Mesenteric fat pad (tissue), 1 donor: ENCODE results near the gene SDR39U1. TPM values are rescaled to one million over a fixed set of nuclear protein-coding genes. Genes with fewer than 3 reads are reported as not detected.
"Not testable (repeated sequence)": the region's sequence is repeated elsewhere in the genome, so short reads cannot be mapped to it uniquely, and the experiment has no call there.

ENCODE experiments used
- DNase-seq: peaks from one replicate; pipeline ENCODE4 v3.0.0-alpha.2; 2020; ENCODE audit warnings: low spot score
- long read RNA-seq: library from polyadenylated mRNA; unstranded; transcript quantifications from one replicate; pipeline ENCODE4 v2.0.0, GENCODE V29; 2020
- total RNA-seq: library from RNA; stranded (reverse); fragmentation: NEBNext Ultra II Directional; extraction: Animal tissue kit (Norgen Biotek cat#: 25700); gene quantifications from one replicate; pipeline ENCODE4 v1.2.1, GENCODE V29; 2021
- donor health status: DM: yes; HTN: yes; CAD: no.

Gene SDR39U1, protein sequence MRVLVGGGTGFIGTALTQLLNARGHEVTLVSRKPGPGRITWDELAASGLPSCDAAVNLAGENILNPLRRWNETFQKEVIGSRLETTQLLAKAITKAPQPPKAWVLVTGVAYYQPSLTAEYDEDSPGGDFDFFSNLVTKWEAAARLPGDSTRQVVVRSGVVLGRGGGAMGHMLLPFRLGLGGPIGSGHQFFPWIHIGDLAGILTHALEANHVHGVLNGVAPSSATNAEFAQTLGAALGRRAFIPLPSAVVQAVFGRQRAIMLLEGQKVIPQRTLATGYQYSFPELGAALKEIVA
- 50.1 TPM for total RNA-seq
- long read RNA-seq, transcript SDR39U1-203 (5 exons, 1,507 nt), result minor isoform, 23 of 155 reads
- long read RNA-seq, transcript SDR39U1-209 (4 exons, 1,203 nt), result major isoform, 48 of 155 reads
- long read RNA-seq, transcript SDR39U1-201 (6 exons, 1,233 nt), result minor isoform, 27 of 155 reads
- long read RNA-seq, transcript SDR39U1-218 (3 exons, 1,960 nt), result minor isoform, 9 of 155 reads
- long read RNA-seq, partial matches to known transcripts, result 13 of 155 reads
- long read RNA-seq, other reads (novel, unspliced or antisense), result 19 of 155 reads

DNA sequence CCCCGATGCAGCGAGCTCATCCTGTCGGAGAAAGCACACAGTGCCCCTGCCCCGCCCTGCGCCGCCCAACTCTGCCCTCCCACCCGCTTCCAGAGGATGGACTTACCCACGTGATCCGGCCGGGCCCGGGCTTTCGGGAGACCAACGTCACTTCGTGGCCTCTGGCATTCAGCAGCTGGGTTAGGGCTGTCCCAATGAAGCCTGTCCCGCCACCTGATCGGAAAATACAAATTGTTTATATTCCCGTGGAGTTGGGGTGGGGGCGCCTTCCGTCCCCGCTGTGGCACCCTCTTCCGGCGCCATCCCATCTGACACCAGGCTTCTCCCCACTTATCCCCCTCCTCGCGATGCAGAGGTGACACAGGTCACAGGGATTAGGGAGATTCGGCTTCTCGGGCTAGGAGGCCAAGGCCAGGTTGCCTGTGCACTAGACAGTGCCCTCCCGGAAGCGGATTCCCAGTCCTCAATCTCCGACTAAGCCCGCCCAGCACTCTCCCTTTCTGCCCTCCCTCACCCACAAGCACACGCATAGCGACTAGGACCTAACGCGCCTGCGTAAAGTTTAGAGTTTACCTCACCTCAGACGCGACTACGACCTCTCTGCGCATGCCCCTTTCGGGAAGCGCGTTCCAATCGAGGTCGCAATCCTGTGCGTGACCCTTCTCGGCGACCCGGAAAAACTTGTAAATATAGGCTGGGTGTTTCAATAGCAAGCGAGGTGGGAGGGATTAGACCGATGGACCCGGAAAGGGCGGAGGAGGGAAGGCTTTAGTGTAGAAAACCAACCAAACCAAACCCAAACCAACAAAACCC lies at the start of gene SDR39U1:
Gene SDR39U1 (minus strand): TSS at position 537 of the 813 bp plus-strand sequence. CDS start 7 bp downstream, at position 530.
- DNase-seq, result peak; percentile 98

DNA sequence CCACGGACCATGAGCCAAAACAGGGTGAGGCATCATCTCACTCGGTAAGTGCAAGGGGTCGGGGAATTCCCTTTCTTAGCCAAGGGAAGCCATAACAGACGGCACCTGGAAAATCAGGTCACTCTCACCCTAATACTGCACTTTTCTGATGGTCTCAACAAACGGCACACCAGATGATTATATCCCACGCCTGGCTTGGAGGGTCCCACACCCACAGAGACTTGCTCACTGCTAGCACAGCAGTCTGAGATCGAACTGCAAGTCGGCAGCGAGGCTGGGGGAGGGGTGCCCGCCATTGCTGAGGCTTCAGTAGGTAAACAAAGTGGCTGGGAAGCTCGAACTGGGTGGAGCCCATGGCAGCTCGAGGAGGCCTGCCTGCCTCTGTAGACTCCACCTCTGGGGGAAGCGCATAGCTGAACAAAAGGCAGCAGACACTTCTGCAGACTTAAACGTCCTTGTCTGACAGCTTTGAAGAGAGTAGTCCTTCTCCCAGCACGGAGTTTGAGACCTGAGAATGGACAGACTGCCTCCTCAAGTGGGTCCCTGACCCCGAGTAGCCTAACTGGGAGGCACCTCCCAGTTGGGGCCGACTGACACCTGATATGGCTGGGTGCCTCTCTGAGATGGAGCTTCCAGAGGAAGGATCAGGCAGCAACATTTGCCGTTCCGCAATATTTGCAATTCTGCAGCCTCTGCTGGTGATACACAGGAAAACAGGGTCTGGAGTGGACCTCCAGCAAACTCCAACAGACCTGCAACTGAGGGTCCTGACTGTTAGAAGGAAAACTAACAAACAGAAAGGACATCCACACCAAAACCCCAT lies 49.2 kb upstream of the SDR39U1 start:
- DNase-seq, result not testable (repeated sequence)

DNA sequence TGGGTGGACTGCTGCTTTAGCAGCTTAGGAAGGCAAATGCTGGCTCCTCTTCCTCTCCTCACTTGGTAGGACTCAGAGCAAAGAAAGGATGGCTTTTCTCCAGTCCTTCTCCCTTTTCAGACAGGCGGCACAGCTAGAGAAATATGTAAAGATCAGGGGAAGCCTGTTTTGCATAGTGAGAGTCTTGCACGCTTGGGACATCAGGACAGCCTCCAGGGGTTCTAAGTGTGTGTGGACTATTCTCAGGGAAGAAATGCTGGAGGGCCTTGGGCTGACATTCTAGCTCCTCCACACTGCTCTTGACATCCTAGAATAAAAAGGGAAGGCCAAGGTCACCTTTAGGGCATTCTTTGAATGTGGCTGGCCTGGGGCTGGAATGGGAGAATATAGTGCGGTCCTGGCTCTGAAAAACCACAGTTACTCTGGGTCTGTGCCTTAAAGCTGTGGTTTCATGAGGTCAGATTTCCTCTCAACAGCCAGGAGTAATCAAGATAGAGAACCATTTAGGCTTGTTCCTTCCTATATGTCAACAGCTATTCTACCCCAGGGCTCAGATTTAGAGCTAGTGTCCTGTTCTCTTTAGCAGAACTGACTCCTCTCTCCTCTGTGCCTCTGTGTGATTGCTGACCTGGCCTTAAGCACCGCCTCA lies 41.2 kb upstream of the SDR39U1 start:
- no peak for DNase-seq

DNA sequence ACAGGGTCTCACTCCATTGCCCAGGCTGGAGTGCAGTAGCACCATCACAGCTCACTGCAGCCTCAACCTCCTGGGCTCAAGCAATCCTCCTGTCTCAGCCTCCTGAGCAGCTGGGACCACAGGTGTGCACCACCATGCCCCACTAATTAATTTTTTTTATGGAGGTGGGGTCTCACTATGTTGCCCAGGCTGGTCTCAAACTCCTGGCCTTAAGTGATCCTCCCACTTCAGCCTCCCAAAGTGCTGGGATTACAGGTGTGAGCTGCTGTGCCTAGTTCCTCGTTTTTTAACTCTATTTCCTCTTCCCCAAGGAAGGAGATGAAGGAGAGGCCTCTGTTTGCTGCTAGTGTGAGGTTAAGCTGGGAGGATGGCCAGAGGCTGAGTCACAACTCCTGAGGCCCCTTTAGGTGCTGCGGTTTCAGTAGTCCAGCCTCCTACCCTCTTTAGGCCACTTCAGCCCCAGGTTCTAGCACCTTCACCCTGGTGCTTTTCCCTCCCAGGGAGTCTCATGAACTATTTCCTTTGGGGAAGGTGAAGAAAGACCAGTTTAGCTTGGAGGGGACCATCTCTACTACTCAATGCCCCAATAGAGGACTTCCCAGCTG lies 40.2 kb upstream of the SDR39U1 start:
- not testable (repeated sequence) for DNase-seq

DNA sequence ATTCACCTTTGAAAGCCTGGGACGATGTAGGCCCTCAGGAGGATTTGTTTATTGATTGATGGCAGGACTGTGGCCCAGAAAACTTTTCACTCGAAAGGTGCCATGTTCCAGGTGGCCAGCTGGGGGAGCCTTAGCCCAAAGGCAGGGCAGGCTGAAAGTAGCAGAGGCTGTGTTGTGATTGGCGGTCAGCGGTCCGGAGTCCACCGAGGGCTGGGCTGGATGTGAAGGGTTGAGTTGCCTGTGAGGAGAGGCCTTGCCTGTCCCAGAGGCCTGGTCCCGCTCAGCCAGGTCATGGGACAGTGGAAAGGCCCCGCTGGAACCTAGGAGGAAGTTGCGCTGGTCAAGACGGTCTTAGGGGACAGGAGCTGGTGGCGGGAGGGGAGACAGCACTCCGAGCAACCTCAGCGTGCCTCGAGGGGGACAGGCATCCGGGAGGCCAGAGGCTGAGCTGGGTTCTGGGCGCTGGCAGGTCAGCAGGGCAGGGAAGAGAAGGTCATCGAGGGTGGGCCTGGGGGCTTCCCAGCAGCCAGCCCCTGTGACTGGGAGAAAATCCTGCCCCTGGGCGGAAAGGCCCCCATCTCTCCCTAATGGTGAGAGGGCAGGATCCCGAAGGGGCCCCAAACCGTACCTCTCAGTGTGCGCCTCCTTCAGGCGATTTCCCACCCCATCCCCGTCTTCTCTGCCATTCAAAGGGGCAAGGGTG lies 39.2 kb upstream of the SDR39U1 start:
- DNase-seq, result no peak

DNA sequence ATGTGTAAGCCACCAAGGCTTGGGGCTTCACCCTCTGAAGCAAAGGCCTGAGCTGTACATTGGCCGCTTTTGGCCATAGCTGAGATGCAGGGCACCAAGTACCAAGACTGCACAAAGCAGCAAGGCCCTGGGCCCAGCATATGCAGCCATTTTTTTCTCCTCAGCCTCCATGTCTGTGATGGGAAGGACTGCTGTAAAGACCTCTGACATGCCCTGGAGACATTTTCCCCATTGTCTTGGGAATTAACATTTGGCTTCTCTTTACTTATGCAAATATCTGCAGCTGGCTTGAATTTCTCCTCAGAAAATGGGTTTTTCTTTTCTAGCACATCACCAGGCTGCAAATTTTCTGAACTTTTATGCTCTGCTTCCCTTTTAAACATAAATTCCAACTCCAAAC lies 37.4 kb upstream of the SDR39U1 start:
- not testable (repeated sequence) for DNase-seq

DNA sequence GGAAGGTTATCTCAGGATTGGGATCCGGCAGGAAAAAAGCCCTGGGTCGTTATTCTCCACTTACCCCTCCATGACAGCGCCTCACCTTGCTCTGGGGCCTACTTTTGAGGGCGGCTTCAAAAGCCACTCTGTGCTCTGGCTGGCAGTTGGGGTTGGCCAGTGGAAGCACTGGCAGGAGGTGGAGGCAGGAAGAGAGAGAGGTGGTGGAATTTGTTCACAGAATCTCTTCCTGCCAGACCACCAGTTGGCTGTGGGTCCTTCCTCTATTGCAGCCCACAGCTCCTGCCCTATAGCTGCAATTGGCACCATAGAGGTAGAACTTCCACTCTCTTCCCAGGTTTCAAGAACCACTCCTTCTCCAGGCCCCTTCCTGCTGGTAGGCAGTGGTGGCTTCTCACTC lies 32.7 kb upstream of the SDR39U1 start:
- no peak for DNase-seq

DNA sequence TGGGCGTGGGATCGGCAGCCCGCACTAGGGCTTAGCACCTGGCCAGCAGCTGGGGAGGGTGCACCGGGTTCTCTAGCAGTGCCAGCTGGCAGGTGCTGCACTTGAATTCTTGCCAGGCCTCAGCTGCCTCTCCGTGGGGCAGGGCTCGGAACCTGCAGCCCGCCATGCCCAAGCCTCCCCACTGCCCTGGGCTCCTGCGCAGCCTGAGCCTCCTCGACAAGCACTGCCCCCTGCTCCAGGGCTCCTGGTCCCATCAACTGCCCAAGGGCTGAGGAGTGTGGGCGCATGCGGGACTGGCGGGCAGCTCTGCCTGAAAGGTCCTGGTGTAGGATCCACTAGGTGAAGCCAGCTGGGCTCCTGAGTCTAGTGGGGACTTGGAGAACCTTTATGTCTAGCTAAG lies 30.6 kb upstream of the SDR39U1 start:
- no peak for DNase-seq

DNA sequence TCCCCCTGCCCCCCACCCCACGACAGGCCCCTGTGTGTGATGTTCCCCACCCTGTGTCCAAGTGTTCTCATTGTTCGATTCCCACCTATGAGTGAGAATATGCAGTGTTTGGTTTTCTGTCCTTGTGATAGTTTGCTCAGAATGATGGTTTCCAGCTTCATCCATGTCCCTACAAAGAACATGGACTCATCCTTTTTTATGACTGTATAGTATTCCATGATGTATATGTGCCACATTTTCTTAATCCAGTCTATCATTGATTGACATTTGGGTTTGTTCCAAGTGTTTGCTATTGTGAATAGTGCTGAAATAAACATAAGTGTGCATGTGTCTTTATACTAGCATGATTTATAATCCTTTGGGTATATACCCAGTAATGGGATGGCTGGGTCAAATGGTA lies 27.9 kb upstream of the SDR39U1 start:
- DNase-seq, result not testable (repeated sequence)

DNA sequence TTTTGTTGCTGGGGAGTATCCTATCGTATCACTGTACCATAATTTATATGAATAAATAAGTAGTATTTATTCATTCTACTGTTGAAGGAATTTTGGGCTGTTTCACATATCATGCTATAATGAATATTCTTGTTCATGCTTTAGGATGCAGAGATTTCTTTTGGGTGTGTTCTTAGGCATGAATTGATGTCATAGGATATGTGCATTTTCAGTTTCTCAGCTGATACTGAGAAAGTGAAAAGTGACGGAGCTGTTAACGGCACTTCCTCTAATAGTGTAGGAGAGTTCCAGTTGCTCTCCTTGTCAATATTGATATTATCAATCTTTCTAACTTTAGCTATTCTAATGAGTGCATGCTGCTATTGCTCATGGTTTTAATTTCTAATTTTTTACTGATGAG lies 23.2 kb upstream of the SDR39U1 start:
- no peak for DNase-seq

DNA sequence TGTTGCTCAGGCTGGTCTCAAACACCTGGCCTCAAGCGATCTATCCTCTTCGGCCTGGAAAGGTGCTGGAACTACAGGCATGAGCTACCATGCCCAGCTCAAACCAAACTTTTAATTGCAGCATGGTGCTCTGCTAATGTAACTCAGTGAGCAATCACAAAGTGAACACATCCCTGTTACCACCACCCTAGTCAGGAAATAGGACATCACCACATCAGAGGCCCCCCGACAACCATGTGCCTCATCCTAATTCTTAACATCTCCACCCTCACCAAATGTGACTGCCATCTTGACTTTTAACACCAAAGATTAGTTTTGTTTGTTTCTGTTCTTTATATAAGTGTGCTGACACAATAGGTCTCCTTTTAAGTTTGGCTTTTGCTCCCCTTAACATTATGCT lies 22.8 kb upstream of the SDR39U1 start:
- no peak for DNase-seq

DNA sequence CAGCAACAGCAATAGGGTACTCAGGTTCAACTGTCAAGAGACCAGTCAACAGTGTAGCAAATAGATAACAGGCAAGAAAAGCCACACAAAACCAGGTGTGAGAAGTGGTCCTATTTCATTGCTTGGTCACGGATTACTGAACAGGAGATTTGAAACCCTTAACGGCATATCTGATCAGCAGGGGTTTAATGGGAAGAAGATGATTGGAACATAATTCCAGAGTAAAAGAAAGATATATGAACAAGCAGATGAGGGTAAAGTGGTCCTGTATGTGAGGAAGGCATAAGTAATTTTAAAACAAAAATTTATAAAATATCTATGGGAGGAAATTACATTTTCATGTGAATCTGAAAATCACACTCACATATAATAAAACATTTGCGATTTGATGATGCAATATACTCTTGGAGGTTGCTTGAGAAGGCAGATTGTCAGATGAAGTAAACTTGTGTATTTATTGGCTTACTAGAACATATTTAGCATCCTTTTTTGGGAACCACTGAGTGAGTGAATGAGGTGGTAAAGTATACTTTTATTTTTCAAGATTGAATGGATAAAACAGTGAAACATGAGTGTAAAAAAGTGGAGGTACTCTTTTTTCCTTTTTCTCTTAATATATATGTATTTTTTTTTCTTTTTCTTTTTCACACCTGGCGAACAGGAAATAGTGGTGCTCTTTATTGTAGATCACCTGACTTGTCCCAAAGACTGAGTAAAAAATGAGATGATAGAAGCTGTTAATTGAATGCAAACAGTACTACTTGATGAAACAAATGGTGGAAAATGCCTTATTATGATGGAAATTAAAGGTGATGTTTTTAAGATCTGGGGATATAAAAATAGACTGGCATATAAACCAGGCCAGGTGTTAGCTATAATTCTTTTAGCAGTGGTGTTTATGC lies 21.6 kb upstream of the SDR39U1 start:
- DNase-seq, result no peak

DNA sequence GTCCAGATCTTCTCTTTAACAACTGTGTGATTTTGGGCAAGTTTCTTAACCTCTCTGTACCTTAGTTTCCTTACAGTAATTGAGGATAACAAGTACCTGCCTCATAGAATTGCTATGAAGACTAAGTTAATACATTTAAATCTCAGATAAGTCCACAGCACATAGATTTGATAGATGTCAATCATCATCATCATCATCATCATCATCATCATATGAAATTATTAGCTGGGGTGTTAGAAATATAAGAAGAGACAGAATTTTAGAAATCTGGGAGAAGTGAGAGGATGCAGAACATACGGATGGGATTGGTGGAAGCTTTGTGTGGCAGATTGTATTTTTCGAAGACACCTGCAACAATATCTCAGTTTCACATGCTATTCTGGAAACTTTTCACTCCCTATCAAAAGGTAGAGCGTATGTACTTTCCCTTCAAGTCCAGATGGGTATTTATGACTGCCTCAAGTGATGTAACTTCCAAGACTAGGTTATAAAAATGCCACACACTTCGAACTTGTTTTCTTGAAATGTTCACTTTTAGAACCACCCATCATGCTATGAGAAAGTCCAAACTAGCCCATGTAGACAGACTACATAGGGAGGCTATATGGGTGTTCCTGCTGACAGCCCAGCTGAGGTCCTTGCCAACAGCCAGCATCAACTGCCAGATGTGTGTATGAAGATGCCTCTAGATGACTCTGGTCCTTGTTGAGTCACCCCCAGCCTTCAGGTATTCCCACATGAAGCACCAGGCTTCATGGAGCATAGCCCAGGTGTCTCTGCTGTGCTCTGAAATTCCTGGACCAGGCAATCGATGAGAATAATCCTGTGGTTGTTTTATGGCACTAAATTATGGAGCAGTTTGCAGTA lies 20.7 kb upstream of the SDR39U1 start:
- DNase-seq, result no peak

DNA sequence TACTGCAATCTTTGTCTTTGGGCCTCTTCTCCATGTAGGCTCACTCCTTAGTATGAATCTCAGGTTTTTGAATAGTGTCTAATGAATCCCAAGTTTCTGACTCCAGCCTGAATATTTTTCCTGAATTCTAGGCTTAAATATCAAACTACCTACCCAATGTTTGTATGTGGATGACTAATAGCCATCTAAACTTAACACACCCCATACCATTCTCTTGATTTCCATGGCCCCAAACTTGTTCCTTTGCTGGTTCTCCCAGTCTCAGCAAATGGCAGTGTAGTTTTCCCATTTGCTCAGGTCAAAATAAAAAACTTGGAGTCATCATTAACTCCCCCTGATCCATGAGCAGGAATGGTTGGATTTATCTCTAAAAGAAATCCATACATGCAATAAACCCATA lies 18.8 kb upstream of the SDR39U1 start:
- no peak for DNase-seq

DNA sequence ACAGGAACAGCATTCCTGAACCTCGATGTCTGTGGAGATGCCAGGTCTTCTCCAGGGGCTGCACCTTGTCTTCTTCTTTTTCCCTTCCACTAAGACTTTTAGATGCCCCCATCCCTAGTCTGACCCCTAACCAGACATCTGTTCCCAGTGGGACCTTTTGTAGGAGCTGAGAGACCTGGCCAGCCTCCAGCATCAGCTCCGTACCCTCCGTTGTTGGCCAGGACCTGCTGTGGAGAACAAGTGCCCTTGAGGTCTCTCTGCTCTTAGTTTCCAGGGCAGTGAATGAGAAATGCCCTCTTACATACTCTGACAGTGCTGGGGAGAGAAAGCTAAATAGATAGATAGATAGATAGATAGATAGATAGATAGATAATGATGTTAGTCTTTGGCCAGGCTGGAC lies 16.8 kb upstream of the SDR39U1 start:
- no peak for DNase-seq

DNA sequence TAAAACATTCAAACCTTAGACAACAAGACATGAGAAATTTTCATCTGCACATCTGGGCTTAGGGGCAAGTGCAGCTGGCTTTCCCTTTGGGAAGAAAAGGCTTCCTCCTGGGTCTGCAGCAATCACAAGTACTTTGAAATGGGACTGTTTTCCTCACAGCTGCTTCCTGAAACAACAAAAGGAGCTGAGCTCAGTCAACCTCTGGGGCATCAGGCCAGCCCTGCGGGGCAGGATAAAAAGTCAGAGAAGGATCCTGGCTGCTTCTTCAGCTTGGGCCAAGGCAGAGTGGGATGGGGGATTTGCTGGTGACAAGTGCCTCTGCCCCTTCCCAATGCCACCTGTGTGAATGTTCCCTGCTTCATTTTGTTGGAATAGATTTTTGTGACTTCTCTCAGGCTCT lies 16.2 kb upstream of the SDR39U1 start:
- DNase-seq, result no peak

DNA sequence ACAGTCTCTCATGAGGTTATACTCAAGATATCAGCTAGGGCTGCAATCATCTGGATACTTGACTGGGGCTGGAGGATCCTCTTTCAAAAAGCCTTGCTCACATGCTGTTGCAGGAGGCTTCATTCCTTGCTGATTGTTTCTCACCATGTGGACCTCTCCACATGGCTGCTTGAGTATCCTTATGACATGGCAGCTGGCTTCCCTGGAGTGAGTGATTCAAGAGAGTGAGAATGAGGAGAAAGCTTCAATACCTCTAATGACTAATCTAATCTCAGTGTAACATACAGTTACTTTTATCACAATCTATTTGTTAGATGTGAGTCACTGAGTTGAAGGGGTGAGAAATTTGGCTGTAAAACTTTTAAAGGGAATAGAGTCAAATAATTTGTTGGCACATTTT lies 14.4 kb upstream of the SDR39U1 start:
- DNase-seq, result no peak

DNA sequence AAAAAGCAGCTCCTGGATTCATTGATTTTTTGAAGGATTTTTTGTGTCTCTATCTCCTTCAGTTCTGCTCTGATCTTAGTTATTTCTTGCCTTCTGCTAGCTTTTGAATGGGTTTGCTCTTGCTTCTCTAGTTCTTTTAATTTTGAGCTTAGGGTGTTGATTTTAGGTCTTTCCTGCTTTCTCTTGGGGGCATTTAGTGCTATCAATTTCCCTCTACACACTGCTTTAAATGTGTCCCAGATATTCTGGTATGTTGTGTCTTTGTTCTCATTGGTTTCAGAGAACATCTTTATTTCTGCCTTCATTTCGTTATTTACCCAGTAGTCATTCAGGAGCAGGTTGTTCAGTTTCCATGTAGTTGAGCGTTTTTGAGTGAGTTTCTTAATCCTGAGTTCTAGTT lies 8.3 kb upstream of the SDR39U1 start:
- DNase-seq, result not testable (repeated sequence)
